Smooth muscle cell of the brain vasculature (primary cell): Measurements from ENCODE around the gene NASP.

Experiments
- DNase-seq: peaks from one replicate; pipeline ENCODE4 v3.0.0-alpha.2; 2012; ENCODE audit warnings: low read depth, low spot score

Gene NASP

GRCh38 chr1:45583666-45584350, at the start of gene NASP:
TSS of gene NASP (plus strand) at chr1:45584041. CDS start at chr1:45584147, 106 bp downstream.
- peak; percentile 57 for DNase-seq

- no peak for DNase-seq
These were observed 47.7 kb upstream of the NASP start for GRCh38 chr1:45535988-45536766.

GRCh38 chr1:45536886-45537285, 47.0 kb upstream of the NASP start:
- no peak for DNase-seq

GRCh38 chr1:45541193-45541592, 42.6 kb upstream of the NASP start:
- no peak for DNase-seq

GRCh38 chr1:45542591-45542990, 41.2 kb upstream of the NASP start:
- no peak for DNase-seq

- no peak for DNase-seq
These were observed 40.0 kb upstream of the NASP start for GRCh38 chr1:45543581-45544417.

GRCh38 chr1:45544530-45544929, 39.3 kb upstream of the NASP start:
- no peak for DNase-seq

GRCh38 chr1:45545019-45545493, 38.8 kb upstream of the NASP start:
- no peak for DNase-seq

- no peak for DNase-seq
These were observed 38.1 kb upstream of the NASP start for GRCh38 chr1:45545553-45546310.

GRCh38 chr1:45550401-45551351, 33.2 kb upstream of the NASP start, which contains the start of gene AKR1A1:
TSS of gene AKR1A1 (plus strand) at chr1:45550826. CDS start at chr1:45561795, 10,969 bp downstream.
- peak; percentile 72 for DNase-seq

- DNase-seq = no peak
These were observed 32.2 kb upstream of the NASP start for GRCh38 chr1:45551684-45552083.

GRCh38 chr1:45552331-45552730, 31.5 kb upstream of the NASP start:
- no peak for DNase-seq

GRCh38 chr1:45554198-45554597, 29.6 kb upstream of the NASP start:
- DNase-seq = no peak

GRCh38 chr1:45557422-45557944, 26.4 kb upstream of the NASP start:
- no peak for DNase-seq

- DNase-seq = no peak
These were observed 20.0 kb upstream of the NASP start for GRCh38 chr1:45563843-45564242.

GRCh38 chr1:45566722-45567121, 17.1 kb upstream of the NASP start:
- DNase-seq = no peak

- DNase-seq = no peak
These were observed 15.9 kb upstream of the NASP start for GRCh38 chr1:45567911-45568310.

- DNase-seq = no peak
These were observed 15.4 kb upstream of the NASP start for GRCh38 chr1:45568421-45568820.

- no peak for DNase-seq
These were observed 14.3 kb upstream of the NASP start for GRCh38 chr1:45569571-45569961.
